ENCODE measurements around the gene CCDC33.
A peak's percentile ranks its signal among the peaks of the same experiment; 100 is the strongest.

CCDC33 gene

GRCh38 chr15:74317820-74318375 is 81.8 kb downstream of the CCDC33 start:
- no peak for DNase-seq

DNA sequence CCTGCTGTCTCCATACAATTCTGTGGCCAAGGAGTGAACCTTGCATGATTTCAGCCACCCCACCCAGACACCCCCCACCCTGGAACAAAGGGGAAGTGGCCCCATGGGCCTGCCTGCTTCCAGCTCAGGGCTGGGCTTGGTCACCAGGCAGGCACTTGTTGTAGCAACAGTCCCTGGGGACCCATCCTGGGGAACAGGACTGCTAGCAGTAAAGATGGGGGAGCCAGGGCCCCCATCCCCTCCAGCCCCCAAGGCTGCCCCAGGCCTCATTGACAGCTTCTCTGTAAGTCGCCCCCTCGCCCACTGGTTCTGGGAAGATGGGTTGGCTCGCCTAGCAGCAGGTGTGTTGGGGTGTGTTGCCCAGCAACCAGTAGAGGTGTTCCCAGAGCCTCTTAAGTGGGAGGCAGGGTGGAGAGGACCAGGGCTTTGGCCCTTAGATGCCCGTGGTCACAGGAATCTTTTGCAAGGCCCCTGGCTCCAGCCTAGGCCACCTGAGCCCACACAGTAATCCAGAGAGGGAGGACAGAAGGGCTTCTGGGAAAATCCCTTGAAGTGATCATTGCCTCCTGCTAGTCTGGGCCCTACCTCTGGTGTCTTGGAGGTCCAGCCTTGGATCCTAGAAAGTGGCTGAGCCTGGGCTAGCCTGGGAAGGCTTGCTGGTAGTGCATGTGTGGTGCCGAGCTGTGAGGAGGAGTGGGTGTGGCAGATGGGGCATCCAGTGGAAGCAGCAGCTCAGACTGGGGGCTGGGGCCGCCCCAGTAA is 82.4 kb downstream of the CCDC33 start:
- no peak for DNase-seq

DNA sequence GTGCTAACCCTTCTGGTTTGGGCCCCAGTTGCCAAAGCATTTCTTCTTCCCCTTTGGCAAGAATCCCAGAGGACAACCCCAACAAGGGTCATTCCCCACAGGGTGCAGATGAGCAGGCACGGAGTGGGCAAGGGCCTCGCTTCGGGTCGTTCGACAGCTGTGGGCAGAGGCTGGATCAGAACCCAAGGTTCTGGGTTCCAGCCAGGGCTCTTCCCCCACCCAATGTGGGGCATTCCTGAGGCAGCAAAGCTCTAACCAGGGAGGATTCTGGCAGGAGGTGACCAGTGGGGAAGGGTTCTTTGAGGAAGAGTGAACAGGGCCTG is 83.0 kb downstream of the CCDC33 start:
- DNase-seq, result no peak

DNA sequence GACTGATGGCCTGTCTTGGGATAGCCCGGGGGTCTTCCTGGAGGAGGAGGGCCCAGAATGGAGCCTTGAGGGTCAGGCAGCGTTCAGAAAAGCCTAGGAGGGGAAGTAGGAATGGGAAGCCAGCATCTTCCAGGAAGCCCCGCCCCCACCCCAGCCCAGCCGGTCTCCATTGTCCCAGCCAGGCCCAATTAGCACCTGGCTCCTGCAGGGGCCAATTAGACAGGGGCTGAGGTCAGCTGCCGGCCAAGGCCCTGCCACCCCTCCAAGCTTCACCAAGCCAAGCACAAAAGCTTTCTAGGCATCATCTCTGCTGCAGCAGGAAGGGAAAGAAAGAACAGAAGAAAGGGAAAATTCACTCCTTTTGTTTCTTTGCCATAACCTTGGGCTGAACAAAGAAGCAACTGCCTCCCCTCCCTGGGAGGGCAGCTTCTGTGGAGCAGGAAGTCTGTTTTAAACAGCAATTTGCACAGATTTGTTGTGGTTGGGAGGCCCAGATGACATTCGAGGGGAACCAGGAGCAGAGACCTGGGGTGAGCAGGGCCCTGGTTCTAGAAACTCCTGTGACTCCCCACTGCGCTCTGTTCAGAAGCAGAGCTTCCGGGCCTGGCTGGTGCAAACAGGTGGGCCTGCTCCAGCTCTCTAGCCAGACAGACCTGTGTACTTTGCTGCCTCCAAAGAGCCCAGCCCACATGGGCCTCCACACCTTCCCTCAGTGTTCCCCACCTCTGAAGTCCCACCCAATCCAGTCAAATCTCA is 83.6 kb downstream of the CCDC33 start:
- no peak for DNase-seq

DNA sequence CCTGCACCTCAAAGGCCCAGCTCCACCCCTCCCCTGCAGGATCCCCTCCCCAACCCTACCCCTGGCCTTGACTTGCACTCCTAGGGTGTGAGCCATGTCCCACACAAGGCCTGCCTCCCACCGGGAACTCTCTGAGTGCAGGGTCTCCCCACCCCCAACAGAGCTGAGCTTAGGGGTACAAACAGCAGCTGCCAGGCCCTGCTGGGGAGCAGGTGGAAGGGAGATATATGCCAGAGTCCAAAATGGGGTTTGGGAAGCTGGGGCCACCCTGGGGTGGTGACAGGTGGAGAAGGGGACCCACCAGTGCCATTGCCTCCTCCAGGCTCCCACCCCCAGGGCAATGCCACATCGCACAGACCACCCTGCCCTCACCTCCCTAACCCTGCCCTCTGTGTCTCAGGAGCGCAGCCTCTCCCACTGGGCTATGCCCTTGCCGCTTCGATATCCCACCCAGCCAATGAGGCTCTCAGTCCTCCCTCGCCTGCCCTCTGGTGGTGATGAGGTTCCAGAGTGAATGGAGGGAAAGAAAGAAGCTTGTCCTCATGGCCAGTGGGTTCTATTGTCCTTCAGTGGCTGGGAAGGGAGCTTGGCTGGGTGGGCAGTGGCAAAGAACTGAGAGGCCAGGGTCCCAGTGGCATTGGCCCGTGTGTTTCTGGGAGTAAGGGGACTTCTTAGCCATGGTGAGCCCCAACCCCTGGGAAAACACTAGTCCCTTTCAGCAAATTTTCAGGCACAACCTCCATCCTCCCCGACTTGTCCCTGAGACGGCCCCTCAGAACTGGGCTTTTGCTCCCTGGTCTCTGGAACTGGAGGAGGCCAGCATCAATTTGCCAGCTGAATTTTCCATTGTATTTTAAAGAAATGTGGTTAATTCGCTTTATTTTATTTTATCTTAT is 84.5 kb downstream of the CCDC33 start:
- peak; percentile 66 for DNase-seq

DNA sequence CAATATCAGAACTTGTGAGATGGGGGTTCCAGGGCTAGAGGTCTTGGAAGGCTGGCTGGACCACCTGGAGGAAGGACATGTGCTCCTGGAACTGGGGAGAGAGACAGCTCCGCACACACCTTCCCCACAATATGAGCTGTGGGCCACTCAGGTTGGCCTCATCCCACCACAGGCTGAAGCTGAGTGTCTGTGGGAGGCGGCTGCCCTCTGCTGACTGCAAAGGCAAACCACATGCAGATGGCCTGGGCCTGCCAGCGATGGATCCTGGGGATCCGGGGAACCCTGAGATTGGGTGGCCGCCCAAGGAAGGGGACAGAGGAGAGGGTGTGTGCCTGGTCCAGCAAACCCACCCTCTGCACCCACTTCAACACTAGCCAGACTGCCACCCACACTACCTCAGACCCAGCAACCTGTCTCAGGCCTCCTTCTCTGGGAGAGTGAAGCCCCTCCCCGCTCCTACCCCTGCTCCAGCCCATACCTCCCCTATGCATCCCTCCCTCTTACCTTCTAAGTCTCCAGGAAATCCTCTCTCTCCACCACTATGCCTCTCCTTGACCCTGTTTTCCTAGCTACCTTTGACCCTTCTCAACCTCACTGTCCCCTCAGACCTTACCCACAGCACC is 86.5 kb downstream of the CCDC33 start:
- peak; percentile 82 for DNase-seq

DNA sequence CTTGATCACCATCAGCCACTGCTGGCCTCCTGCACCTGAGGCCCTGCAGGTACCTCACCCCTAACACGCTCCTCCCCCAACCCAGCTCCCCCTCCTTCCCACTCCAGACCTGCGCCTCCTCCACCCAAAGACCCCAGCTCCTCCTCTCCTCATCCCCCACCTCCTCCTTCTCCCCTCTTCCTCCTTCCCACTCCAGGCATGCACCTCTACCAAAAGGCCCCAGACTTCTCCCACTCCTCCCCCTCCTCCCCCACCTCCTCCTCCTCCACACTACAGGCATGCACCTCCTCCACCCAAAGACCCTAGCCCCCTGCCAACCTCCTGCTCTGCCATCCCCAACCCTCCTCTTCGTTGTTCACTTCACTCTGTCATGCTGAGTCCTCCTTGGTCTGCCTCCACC is 88.6 kb downstream of the CCDC33 start:
- DNase-seq, result no peak

DNA sequence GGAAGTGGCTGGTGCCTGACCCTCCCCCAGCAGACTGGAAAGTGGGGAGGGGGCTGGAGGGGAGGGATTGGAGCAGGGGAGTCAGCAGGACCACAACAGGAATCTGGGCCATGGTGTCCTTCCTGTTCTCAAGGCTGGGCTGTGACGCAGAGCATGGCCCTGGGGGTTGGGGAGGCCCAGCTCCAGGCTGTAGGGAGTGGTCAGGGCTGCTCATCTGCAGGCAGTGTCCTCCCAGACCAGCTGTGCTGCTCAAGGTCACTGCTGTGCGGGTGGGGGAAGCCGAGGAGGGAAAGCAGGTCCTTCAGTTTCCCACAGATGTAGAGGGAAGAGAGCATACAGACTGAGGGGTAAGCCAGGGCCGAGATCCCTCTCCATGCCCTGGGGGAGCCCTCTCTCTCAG is 90.6 kb downstream of the CCDC33 start:
- DNase-seq, result no peak

DNA sequence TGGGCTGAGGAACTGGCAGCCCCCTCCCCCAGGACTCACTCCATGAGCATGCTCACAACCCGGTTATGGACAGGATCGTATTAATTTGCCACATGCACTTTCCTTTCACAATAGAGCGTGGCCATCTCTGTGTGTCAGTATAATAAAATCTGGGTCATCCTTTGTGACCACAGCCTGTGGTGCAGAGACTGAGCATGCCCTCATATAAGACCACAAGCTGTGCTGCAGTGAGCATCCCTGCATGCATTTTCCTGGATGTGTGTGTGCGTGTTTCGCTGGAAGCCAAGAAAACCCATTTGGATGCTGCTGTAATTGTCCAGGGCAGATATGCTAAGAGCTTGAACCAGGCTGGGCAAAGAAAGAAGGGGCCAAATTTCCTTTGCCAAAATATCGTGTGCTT is 91.6 kb downstream of the CCDC33 start:
- no peak for DNase-seq

DNA sequence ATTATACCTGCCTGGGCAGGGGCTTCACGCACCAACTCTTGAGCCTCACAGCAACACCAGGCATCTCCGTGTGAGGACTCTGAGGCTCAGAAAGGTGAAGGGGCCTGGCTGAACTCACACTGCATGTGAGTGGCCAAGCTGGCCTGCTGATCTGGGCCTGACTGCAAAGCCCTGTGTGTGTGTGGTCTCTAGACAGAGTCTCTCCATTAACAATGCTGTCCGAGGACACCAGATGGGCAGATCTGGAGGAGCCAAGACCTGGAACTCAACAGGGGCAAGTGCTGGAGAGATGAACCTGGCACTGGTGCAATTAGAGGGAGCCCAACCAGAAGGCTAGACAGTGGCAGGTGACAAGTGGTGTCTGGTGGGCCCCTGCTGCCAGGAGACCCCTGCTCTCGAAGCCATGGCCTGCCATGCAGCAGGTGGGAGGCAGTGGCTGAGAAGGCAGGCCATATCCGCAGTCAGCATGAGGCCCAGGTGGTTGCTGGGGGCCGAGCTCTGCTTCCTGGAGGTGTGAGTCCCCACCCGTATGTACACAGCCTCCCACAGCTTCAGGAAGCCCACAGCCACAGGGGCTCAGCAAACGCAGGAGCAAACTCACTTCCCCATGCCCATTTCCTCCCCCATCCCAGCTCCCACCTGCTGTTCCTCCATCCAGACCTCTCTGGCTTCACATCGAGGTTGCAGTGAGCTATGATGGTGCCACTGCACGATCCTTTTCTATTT is 92.4 kb downstream of the CCDC33 start:
- DNase-seq, result no peak

DNA sequence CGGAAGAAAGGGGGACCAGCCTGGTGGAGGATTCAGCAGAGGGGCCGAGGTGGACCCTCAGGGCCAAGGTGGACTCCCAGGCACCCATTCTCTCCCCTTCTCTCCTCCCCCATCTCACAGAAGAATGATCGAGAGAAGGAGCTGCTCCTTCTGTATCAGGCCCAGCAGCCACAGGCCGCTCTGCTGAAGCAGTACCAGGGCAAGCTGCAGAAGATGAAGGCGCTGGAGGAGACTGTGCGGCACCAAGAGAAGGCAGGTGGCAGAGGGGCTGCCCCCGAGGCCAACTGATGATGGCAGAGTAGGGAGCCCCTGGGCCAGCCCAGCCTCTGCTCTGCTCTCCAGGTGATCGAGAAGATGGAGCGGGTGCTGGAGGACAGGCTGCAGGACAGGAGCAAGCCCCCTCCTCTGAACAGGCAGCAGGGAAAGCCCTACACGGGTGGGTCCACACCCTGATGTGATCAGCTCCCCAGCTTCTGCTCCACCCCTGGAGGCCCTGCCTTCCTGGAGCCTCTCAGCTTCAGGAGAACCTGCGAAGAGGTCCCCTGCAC is 94.8 kb downstream of the CCDC33 start:
- no peak for DNase-seq

- no peak for DNase-seq
These were observed 95.9 kb downstream of the CCDC33 start for GRCh38 chr15:74332011-74332410.

DNA sequence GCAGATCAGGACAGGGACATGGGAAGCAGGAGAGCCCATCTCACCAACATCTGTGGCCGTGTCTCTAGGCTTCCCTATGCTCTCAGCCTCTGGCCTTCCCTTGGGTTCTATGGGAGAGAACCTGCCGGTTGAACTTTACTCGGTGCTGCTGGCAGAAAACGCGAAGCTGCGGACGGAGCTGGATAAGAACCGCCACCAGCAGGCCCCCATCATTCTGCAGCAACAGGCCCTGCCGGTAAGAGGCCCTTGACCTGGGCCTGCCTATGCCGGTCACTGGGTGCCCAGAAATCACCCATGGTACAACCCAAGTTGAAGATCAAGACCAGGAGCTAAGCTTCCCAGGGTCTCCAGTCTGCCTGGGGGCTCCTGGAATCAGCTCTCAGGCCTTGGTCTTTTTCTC is 96.5 kb downstream of the CCDC33 start:
- DNase-seq, result no peak

- DNase-seq, result no peak
These were observed 97.0 kb downstream of the CCDC33 start for GRCh38 chr15:74333093-74333492.

DNA sequence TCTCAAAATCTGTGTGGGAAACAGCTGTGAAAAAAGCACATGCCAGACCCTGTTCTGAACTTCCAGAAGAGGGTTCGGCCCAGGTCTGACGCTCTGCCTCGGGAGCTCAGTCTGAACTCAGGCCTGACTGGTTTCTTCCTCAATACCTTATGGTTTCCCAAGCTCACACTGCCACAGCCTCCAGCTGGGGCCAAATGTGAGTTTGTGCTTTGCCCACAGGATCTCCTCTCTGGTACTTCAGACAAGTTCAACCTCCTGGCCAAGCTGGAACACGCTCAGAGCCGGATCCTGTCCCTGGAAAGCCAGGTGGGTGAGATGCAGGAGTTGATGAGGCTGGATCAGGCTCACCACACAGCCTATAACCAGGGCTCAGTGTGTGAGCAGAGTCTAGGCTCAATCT is 97.5 kb downstream of the CCDC33 start:
- DNase-seq, result no peak

GRCh38 chr15:74334127-74334526 is 98.0 kb downstream of the CCDC33 start:
- DNase-seq, result no peak

- DNase-seq, result no peak
These were observed 99.3 kb downstream of the CCDC33 start for GRCh38 chr15:74335396-74335795.

DNA sequence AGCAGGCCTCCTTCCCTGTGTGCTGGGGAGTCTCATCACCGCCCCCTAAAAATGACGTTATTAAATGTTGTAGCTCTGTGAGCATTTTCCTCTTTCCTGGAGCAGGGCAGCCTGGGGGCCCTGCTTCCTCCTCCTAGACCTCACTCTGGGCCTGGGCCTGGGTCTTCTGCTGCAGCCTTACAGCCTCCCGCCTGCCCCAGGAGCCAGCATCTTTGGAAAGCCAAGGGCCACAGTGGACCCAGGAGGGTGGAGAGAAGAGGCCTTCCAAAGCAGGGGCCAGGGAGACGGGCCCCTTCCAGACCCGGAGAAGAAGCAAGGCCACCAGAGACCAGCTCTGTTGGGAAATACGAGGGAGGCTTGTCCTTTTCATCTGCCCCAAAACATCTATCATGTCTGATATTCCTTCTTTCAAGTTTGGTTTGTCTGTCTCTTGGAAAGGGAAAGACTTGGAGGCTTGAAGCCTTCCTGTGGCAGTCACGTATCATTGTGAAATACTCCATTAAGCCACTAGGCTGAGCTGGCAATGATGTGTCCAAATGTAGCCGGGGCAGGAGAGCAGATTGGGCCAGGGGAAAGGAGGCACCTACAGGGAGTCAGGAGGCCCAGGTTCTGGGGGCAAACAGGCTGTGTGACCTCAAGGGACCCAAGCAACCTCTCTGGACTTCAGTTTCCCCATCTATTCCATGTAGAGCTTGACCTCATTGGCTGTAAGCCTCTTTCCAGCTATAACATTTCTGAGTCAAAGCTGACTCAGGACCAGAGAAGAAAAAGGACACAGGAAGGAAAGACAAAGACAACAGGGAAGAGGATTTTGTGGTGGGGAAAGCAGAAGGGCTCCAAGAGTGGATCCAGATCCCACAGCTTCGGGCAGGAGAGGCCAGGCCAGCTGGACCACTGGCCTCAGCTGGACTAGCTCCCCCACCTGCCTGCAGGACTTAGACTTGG is 100.2 kb downstream of the CCDC33 start:
- no peak for DNase-seq

- no peak for DNase-seq
These were observed 101.0 kb downstream of the CCDC33 start for GRCh38 chr15:74337146-74337545.

DNA sequence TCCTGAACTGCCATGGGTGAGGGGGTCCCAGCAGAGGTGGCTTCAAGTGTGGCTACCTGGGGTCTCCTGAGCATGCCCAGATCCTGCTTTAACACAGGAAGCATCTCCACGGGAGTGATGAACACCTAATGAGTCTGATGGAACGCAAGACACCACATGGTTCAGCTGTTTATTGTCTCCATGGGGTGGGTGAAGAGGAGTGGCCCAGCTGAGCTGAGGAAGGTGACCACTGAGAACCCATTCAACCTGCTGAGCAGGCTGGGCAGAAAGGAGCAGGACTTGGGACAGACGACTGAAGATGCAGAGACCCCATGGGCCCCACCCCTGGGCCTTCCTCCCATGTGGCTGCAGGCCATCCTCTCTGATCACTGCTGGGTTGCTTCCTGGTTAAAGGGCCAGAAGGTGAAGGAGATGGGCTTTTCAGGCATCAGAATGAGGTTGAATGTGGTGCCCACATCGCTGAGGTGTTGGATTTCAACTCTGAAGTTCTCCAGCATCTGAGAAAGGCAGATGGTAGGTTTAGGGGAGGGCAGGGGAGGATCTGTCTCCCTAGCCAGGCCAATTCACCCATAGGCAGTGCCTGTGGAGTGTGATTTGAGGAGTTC is 101.6 kb downstream of the CCDC33 start:
- DNase-seq, result peak; percentile 51

Data from activated effector memory CD4-positive, alpha-beta T cell treated with anti-CD3 and anti-CD28 coated beads, Interleukin-2, amount 50 U/mL, for 16 hours (primary cell).